DMS79 treated with DMSO at 0.1 percent for 48 hours (cell line): ENCODE results near the gene NPW.
"Not testable (repeated sequence)": the region's sequence is repeated elsewhere in the genome, so short reads cannot be mapped to it uniquely, and the experiment has no call there.

Source experiments
- DNase-seq: peaks from one replicate; lab custom pipeline; 2025; lab: John Stamatoyannopoulos, UW

Gene NPW

DNA sequence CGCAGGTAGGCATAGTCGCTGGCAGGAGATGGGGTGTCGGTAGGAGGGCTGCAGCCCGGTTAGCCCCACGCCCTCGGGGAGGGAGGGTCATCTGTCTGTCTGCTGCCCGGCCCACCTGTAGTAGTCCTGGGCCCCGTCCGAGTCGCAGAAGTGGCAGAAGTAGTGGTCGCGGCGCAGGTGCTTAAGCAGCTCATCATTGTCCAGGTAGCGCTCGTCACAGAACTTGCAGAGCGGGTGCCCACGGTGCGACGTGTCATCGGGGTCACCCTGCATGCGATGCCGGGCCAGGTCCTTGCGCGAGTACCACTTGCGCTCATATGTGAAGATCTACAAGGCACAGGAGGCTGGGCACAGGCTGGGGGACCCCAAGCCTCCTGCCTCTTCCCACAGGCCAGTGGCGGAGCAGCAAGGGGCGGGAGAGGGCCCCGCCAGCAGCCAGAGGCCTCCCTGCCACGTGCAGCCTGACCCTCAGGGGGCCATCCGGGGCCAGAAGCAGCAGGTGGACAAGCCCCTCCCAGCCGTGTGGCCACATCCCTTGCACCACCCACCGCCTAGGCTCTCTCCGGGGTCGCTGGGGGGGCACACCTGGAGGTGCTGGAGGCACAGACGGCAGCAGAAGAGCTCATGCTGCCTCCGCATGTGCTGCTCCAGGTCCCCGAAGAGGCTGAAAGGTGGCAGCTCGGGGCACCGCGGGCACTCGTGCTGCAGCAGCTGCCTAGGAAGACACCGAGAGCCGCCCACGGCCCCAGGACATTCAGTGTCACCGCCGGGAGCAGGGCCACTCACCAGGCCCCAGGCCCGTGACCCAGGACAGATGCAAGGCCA is 17.0 kb upstream of the NPW start:
- no peak for DNase-seq

DNA sequence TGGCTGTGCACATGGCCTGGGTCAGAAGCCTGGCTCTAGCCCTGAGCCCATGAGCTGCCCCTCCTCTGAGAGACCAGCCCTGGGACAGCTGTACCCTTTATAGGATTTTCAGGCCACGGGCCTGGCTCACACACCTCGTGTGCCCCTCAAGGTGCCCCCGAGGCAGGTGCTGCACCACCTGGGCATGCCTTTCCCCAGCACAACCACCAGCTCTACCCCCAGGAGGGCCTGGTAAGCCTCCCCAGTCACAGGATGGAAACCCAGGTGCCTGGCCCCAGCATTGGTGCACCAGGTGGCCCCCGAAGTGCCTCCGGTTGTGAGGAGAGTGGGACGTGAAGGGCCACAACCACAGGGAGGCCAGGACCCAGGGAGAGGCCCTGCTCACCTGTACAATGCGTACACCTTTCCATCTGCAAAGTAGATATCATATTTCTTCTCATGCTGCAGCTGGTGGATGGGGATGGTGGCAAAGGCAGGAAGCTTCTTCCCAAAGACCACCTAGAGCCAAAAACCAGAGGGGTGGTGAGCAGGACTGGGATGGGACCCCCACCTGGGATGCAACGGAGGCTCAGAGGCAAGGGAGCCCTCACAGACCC is 16.3 kb upstream of the NPW start:
- no peak for DNase-seq

DNA sequence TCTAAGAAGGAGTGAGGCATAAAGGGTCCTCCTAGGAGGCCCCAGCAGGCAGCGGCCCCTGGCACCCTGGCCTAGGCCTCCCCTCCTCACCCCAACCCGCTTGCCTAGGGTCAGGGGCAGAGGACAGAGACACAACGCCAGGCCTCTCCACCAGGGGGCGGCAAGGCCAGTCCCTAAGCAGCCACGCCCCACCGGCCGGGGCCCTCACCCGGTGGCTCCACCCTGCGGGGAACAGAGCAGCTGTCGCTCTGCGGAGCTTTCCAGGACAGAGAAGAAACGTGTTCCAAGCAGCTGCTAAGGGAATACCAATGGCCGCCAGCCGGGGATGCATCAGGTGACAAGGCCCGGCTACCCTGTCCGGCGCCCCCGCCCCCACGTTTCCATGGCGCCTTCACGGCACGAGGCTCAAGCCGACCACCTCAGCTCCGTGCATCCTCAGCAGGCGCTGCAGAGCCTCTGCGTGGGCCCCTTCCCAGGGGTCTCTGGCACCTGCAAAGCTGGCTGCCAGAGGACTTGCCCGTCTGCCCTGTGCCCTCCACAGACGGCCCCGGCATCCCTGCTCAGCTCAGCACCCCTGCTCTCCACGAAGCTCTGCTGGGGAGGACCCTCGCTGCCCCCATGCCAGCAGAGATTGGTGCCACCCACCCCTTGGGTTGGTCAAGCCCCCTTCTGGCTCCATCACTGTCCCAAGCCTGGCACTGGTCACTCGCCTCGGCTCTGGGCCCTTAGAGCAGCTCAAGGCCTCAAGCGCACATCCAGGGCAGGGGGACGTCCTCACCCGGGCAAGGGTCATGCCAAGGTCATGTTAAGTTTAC is 15.6 kb upstream of the NPW start:
- DNase-seq, result peak; percentile 13

DNA sequence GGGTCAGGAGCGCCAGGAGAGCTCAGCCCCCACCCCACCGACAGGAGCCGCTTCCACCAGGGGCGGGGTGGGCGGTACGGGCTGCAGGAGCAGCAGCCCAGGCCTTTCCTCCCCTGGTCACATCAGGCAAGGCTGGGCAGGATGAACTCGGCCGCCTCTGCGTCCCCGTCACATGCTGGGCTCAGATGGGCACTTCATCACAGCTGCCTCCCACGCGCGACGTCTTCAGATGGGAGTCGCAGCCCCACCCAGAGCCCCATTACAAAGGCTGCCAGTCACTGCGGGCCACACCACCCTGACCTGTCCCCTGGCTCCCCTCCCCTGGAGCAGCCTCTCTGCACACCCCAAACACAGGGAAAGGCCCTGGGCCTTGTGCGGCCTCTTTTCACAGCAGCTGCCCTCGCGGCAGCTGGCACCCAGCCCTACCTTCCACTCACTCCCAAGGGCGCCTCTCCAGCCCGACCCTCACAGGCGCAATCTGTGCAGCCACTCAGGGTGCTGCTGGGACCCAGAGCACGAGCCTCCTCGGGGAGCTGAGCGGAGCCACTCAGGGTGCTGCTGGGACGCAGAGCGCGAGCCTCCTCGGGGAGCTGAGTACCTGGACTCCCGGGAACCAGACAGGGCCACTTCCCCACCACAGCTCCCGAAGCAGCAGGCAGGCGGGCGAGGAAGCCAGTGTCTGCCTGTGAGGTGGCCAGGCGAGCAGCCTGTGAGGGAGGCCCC is 14.6 kb upstream of the NPW start:
- no peak for DNase-seq

DNA sequence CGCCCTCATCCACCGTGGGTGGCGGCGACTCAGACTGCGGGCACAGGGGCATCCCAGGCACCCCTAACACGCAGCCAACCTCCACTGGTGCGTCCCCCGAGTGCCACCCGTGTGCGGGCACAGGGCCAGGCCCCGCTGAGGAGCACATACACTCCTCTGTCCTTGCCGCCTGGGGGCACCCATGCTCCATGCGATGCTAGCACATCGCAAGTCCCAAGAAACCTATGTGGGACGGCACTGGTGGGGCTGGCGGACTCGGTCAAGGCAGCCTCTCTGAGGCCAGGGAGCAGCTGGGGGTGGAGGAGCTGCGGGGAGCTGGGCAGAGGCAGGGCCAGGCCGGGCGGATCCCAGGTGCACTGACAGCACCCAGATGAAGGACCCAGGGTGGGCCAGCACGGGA is 13.9 kb upstream of the NPW start:
- DNase-seq, result peak; percentile 29

DNA sequence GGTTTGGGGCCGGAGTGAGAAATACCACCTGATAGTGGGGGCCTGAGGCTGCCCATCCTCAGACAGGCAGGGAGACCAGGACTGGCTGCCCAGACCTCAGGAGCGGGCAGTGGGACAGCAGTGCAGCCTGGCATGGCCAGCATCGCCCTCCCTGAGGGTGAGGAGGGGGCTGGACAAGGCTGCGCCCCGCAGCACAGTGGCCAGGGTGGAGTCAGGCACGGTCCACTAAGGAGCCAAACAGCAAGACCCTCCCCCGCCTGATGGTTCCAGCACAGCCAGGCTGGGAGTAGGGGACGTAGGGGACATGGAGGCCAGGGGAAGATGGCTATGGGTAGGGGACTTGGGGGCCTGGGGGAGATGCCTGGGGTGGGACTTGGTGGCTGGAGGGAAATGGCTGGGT is 13.3 kb upstream of the NPW start:
- DNase-seq, result no peak

DNA sequence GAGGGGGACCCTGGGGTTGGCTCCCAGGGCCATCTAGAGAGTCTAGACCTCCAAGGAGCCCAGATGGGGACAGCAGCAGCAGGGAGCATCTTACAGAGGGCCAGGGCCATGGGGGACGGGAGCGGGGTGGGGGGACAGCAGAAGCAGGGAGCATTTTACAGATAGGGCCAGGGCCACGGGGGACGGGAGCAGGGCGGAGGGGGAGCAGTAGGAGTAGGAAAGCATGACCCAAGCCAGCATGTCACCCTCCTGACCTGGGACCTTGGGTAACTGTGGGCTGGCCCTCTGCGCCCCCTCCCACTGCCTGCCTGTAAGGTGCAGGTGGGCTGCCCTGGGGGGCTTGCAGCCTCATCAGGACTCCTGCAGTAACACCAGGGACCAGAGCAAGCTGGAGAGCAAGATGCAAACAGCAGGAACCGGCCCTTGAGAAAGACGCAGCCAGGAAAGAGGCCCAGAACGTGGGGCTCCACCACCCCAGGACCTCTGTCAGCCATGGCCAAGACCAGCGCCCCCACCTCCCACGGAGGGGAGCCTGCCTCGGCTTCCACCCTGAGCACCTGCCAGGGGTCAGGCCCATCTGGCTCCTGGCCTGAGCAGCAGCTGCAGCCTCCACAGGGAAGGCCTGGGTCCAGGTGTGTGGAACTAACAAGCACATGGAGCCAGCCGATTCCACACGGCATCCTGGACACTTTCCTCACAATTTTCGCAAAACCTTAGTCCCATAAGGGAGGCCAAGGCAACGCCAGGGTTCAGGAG is 12.3 kb upstream of the NPW start:
- DNase-seq, result no peak

DNA sequence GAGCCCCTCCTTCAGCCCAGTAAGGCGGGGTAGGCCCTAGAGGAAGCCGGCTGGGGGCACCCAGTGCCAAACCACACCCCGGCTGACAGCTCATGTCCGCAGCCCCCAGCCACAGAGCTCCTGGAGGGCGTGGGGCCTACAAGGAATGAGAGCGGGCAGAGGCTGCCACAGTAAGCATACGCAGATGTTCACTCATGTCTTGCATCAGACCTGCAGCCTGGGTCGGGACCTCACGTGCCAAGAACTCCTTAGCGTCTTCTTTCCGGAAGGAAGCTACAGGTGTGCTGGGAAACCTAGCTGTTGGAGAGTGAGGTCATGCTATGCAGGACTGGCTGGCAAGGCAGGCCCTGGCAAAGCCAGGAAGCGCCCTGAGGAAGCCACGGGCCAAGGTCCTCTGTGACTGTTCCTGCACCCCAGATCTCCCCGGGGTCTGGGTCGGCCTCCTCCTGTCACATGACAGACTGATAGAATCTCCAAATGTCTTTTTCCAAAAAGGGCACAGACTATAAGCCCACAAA is 11.5 kb upstream of the NPW start:
- no peak for DNase-seq

DNA sequence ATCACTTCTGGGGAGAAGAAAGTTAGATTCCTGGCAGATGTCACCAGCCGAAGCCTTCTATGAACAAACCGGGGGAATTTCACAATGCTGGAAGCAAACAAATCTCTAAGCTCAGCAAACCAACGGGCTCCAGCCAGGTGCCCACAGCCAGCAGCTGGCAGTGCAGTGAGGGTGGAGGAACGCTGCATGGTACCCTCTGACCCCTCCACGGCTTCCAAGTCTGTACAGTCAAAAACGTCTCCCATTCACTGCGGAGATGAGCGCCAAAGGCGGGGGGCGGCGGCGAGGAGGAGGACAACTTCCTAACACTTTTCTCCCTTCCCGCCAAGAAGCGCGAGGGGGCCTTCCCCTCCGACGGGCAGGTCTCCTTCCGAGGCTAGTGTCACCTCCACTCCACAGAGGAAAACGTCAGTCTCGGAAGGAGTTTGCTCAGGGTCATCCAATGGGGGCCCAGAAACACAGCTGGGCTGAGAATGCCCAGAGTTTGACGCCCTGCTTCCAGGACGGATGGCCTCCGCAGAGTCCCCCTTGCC is 10.9 kb upstream of the NPW start:
- DNase-seq, result no peak

DNA sequence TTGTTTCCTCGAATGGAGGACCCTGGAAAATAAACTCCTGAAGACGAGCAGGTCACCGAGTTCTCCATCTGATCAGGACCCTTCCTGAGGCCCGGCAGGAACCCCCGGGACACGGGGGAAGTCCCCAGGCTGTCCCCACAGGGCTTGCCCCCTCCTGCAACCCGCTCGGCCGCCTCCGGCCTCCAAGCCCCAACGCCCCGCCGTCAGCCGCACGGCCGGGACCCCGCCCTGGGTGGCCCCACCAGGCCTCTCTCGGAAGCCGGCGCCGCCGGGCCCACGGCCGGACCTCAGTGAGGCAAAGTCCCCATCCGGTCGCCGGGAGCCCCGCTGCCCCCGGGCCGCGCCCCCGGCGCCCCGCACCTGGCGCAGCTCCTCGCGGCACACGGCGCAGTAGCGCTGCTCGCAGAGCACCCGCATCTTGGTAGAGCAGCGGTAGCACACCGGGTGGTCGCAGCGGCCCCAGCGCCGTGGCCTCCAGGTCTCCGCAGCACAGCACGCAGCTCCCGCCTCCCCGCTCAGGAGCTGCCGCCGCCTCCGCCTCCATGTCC is 10.3 kb upstream of the NPW start:
- no peak for DNase-seq

DNA sequence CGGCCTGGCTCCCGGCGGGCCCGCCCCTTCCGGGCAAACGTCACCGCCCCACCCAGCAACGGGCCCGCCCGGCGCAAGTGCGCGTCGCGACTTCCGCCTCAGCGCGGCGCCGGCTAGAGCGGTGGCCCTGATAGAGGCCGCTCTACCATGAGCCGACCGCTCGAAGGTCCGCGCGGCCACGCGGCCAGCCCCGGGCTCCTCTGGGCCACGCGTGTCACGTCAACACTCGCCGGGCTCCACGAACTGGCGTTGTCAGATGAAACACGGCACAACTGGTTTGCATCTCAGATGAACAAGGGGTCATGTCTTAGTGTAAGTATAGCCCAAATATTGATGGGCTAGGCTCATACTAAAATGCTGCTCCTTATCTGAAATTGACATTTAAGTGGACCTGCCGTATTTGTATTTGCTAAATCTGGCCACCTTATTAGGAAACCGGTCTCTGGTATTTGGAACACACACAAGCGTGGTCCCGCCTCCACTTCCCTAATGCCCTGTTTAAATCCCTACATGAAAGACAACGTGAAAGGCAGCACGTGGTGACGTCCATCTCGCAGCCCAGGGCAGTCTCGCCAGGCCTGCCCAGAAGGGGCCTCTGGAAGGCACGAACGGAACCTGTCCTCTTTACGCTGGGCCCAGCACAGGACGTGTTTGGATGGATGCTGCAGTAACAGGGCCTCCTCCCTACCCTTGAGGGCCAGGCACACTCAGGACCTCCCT is 9.6 kb upstream of the NPW start, which contains the start of gene ZNF598:
Gene ZNF598, minus strand, starts transcription at position 31 of the 720 bp plus-strand sequence.
- peak; percentile 58 for DNase-seq

DNA sequence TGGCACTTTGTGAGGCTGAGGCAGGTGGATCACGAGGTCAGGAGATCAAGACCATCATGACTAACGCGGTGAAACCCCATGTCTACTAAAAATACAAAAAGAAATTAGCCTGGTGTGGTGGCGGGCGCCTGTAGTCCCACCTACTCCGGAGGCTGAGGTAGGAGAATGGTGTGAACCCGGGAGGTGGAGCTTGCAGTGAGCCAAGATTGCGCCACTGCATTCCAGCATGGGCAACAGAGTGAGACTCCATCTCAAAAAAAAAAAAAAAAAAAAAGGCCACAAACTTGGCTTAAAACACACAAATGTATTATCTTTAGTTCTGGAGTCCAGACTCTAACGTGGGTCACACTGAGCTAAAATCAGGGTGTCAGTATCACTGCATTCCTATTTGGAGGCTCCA is 7.9 kb upstream of the NPW start:
- not testable (repeated sequence) for DNase-seq

DNA sequence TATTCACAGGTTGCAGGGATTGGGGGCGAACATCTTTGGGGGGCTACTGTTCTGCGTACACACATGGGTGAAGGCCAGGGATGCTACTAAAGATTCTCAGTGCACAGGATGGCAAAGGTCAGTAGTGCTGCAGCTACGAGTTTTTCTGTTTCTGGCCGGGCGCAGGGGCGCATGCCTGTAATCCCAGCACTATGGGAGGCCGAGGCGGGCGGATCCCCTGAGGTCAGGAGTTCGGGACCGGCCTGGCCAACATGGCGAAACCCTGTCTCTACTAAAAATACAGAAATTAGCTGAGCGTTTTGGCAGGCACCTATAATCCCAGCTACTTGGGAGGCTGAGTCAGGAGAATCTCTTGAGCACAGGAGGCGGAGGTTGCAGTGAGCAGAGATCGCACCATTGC is 6.1 kb upstream of the NPW start:
- no peak for DNase-seq

DNA sequence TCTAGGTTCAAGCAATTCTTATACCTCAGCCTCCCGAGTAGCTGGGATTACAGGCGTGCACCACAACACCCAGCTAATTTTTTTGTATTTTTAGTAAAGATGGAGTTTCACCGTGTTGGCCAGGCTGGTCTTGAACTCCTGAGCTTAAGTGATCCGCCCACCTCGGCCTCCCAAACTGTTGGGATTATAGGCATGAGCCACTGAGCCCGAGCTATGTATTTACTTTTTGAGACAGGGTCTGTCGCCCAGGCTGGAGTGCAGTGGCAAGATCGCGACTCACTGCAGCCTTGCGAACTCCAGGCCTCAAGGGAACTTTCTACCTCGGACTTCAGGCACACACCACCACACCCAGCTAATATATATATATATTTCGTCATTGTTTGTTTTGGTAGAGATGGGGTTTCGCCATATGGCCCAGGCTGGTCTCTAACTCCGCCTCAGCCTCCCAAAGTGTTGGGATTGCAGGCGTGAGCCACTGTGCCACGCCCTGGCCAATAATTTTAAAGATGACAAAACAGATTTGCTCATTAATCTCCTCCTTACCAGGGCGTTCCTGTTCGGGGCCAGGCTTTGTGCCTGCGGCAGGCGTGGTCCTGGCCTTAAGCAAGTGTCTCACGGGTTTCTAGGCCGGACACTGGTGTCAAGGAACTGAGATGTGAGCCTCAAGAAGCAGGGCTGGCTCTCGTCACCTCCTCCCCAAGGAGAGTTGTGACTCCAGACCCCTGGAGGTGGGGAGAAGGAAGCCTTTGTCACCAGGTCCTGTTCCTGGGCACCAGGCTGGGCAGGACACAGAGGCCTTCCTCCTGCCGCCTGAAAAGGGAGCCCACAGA is 4.3 kb upstream of the NPW start:
- DNase-seq, result no peak

DNA sequence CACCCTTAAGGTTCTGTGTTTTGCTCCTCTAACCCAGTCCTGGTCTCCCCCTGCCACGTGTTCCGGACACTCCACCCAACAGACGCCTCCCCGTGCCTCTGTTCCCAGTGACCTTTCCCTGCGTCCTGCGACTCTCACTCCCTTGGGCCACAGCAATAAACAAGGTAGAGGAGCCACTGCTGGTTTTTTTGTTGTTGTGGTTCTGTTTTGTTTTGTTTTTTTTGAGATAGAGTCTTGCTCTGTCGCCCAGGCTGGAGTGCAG is 3.7 kb upstream of the NPW start:
- DNase-seq, result no peak

DNA sequence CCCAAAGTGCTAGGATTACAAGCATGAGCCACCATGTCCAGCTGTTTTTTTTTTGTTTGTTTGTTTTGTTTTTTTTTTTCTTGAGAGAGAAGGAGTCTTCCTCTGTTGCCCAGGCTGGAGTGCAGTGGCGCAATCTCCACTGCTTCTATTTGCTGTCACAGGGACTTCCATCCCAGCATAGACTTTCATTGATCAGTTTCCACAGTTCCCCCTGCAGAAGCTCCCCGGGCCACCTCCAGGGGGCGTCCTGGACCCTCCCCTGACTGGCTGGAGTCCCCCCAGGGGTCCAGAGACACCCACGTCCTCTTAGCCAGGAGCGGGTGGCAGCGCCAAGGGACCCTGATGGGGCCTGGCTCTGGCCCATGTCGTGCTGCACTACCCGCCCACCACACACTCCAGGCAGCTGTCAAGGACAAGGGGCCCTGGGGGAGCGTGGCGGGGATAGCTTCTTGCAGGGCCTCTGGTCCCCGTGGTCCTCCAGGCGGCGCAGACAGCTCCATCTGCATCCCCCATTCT is 3.1 kb upstream of the NPW start:
- DNase-seq, result no peak

DNA sequence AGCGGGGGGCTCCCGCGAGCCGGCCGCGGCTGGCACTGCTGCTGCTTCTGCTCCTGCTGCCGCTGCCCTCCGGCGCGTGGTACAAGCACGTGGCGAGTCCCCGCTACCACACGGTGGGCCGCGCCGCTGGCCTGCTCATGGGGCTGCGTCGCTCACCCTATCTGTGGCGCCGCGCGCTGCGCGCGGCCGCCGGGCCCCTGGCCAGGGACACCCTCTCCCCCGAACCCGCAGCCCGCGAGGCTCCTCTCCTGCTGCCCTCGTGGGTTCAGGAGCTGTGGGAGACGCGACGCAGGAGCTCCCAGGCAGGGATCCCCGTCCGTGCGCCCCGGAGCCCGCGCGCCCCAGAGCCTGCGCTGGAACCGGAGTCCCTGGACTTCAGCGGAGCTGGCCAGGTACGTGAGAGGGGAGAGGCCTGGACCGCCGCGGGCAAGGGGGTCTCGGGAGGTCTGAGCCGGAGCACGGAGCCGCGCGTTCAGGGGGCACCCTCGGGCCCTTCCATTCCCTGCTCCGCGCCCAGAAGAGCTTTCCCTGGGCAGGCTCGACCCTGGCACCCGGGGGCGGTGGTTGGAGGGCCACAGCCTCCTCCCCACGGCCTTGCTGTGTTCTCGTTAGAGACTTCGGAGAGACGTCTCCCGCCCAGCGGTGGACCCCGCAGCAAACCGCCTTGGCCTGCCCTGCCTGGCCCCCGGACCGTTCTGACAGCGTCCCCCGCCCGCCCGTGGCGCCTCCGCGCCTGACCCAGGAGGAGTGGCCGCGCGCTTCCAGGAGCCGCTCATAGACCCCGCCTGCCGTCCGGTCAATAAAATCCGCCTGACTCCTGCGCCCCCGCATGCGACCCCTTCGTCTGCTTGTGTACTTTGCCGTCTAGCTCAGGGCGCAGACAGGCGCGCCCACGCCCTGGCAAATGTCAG is 591 bp downstream of the NPW start:
- DNase-seq, result no peak

DNA sequence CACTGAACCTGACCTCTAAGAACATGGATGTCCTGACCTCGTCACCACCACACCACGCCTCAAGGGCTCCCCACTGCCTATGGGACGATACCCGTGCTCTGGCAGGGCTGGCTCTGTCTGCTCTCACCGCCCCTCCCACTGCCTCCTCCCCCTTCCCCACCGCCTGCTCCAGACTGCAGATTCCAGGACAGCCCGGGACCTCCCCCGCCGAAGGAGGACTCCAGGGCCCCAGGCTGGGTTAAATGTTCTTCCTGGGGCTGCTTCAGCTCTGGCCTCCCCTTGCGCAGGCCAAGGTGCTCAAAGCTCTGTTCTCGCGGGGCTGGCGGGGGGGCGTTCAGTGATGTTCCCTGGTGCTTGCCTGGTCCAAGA is 3.1 kb downstream of the NPW start:
- no peak for DNase-seq
